SKM-1 (cell line): ENCODE results near the gene MICAL2.

Source experiments
- DNase-seq: peaks from one replicate; lab custom pipeline; 2025; ENCODE audit not compliant: unreplicated experiment; lab: John Stamatoyannopoulos, UW

The MICAL2 gene

DNA sequence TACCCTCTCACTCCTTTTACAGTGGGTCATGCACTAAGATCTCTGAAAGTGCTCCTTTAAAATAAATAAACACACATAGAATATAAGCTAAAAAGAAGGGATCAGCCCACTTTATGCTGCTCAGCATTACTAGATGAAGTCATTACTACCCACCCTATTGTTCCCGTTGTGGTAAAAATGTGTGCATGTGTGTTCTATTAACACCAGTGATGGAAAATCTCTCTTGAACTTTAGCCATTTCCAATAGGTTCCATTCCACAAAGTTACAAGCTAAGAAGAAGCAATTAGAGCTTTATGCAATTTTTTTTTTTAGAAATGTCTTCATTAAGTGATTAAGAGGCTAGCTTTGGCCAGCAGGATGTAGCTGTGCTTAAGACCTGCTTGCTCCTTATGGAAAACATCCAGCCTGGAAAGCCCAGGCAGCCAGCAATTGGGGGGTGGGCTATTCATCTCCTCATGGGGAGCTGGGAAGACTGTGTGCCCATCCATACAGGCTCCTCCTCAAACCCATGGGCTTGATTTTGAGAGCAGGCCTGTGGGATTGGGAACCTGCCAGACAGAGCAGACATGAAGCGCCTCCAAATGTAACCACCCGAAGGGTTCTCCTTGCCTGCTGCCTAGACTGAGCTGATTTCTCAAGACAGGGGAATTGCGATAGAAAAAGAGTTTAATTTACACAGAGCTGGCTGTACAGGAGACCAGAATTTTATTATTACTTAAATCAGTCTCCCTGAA is 174.1 kb downstream of the MICAL2 start:
- no peak for DNase-seq

DNA sequence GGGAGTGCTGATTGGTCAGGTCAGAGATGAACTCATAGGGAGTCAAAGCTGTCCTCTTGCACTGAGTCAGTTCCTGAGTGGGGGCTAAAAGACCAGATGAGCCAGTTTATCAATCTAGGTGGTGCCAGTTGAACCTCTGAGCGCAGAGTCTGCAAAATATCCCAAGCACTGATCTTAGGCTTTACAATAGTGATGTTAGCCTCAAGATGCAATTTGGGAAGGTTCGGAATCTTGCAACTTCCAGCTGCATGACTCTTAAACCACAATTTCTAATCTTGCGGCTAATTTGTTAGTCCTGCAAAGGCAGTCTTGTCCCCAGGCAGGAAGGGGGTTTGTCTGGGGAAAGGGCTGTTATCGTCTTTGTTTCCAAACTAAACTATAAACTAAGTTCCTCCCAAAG is 174.7 kb downstream of the MICAL2 start:
- no peak for DNase-seq

DNA sequence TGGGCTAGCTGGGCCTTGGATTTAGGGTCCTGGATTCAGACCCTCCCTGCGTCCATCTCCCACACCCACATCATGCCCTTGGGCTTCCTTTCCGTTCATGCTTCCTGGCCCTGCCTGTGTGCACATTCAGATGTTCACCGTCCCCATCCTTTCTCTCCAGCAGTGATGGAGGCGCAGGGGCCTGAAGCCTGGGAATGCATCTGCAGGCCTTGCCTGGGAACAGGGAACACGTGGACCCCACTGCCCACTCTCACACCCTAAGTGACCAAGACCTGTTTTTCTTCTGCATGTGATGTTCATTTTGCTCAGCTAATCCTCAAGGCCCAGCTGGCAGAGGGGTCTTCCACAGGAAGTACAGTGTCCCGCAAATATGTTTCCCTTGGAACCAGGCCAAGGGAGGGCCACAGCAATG is 175.4 kb downstream of the MICAL2 start:
- no peak for DNase-seq

- no peak for DNase-seq
These were observed 176.2 kb downstream of the MICAL2 start for GRCh38 chr11:12286606-12287005.

DNA sequence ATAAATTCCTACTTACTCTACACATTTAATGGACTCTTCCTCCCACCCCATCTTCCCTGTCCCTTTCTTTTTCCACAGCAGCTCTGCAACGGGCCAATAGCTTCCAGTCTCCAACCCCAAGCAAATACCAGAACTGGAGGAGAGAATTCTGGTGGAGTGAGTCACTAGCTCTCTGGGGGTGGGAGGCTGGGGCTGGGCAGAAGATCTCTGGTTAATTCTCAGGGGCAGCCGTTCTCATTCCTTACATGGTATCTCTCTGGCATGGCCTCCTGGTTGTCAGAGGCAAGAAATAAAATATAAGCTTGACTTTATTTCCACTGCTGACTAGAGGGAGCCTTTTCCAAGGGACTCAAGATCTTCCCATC is 176.6 kb downstream of the MICAL2 start:
- DNase-seq = no peak

DNA sequence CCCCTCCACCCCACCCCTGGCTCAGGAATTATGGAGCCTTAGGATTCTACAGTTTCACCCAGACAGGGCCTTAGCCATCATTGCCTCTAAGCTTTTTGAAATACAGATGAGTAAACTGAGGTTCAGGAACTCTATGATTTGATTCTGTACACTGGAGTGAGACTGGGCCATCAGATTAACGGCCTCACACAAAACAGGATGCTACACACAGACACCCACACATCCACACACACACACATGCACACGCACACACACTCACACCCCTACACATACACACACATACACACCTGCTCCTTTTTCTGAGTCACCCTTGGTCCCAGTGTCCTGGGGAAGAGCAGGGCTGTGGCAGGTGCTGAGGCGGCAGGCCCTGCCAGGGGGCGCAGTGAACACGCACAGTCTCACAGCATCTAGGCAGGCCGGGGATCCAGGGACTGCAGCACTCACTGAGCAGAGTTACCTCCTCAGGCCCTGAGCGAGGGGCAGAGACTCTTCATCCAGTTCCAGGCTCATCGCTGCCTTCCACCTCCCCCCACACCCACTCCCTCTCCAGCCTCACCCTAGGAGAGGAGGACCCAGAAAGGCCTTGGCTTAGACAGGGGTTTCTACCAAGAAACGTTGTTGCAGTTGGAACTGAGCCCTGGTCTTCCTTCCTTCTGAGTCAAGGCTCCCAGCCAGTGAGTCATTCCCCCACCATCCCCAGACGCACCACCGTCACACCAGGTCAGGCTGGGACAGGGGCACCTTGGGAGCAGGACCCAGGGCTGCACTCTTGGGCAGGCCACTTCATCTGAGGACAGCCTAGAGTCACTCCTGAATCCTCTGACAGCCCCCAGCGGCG is 177.2 kb downstream of the MICAL2 start:
- no peak for DNase-seq

- DNase-seq = peak; percentile 41
These were observed 178.0 kb downstream of the MICAL2 start for GRCh38 chr11:12288212-12288930.

- no peak for DNase-seq
These were observed 178.7 kb downstream of the MICAL2 start for GRCh38 chr11:12288931-12289666.

- no peak for DNase-seq
These were observed 179.5 kb downstream of the MICAL2 start for GRCh38 chr11:12289667-12290476.

- no peak for DNase-seq
These were observed 180.1 kb downstream of the MICAL2 start for GRCh38 chr11:12290477-12290922.

DNA sequence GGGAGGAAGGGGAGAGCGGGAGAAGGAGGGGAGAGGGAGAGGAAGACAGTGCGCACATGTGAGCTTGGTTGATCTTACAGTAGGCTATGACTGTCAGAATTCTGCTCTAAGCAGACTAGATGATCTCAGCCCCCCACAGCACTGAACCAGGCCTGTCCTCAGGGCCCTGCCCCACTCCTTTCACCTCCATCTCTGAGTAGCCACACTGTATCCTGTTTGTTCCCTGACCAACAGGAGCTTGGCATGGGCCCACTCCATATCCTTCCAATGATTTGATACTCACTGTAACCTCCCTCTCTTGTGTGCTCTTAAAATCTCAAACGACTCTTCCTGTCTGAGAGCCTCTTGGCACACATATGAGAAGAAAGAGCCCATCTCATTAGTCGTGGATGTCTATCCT is 180.9 kb downstream of the MICAL2 start:
- no peak for DNase-seq

DNA sequence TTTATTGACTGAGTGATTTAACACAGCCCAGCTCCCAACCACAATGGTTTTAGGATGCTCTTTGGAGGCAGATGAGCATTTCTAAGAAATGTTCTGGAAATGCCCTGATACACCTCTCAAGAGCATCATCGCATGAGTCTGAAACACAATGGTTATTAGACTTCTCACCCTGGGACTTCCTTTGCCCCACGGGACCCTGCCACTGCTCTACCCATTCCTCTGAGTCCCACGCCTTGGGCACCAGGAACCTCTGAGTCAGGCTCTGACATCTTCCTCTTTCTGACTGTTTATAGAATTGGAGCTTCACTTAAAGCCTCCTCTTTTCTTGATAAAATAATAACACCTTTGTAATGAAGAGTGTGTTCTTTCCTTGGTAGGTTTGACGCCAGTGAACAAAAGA is 181.4 kb downstream of the MICAL2 start:
- no peak for DNase-seq

- no peak for DNase-seq
These were observed 182.4 kb downstream of the MICAL2 start for GRCh38 chr11:12292766-12293165.

- no peak for DNase-seq
These were observed 183.1 kb downstream of the MICAL2 start for GRCh38 chr11:12293486-12293885.

DNA sequence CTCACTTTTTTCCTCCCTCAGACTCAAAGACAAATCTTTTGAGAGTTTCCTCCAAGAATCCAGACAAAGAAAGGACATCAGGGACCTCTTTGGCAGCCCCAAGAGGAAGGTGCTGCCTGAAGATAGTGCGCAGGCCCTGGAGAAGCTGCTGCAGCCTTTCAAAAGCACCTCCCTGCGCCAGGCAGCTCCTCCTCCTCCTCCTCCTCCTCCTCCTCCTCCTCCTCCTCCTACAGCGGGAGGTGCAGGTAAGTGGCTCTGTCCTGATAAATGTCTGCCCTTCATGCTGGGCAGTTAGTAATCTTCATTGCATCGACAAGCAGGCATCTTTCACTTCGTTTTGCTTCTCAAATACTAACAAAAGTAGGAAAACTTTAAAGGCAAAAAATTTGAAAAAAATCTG is 184.2 kb downstream of the MICAL2 start:
- DNase-seq = no peak

GRCh38 chr11:12295943-12296342 is 185.6 kb downstream of the MICAL2 start:
- DNase-seq = no peak

DNA sequence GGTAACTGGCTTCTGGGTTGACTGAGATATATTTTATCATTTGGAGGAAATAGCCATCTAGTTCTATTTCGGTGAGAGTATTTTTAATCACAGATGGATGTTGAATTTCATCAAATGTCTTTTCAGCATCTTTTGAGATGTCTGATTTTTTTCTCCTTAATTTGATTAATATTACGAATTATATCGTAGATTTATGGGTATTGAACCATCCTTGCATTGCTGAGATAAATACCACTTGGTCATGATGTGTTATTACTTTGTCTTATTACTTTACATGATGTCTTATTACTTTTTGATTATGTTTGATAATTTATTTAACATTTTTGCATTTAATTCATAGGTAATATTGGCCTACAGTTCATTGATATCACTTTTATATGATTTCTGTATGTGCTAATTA is 188.2 kb downstream of the MICAL2 start:
- DNase-seq = no peak

- DNase-seq = no peak
These were observed 191.0 kb downstream of the MICAL2 start for GRCh38 chr11:12301379-12301778.

GRCh38 chr11:12303421-12304149 is 193.2 kb downstream of the MICAL2 start:
- DNase-seq = no peak

- DNase-seq = no peak
These were observed 196.4 kb downstream of the MICAL2 start for GRCh38 chr11:12306830-12307229.
